Smooth muscle cell of bladder (primary cell): ENCODE measurements around the gene RGS8. TPM values are rescaled to one million over a fixed set of nuclear protein-coding genes. Genes with fewer than 3 reads are reported as not detected.

Experiments
- total RNA-seq: library from RNA; depleted of rRNA; stranded (reverse); fragments of >200 nt; gene quantifications from 2 replicates; pipeline ENCODE4 v1.2.3, GENCODE V29; 2014

The RGS8 gene
- not detected in 2 replicates for total RNA-seq

GRCh38 chr1:182684116-182684828, at the start of gene RGS8:
RGS8 (minus strand) TSS chr1:182684587; CDS start chr1:182669649, 14,938 bp downstream.

Other genes with a start within 250 kb of the RGS8 start
- gene RGSL1, start 234.4 kb downstream of the RGS8 start, total RNA-seq: not detected in 2 replicates
- gene RNASEL, start 95.3 kb downstream of the RGS8 start, total RNA-seq: 12.9 and 13.4 TPM in 2 replicates
- 0.71 and 2.4 TPM in 2 replicates for gene RGS16, start 80.2 kb downstream of the RGS8 start, total RNA-seq
- gene NPL, start 105.2 kb upstream of the RGS8 start, total RNA-seq: 3.2 and 3.3 TPM in 2 replicates
- 118 and 124 TPM in 2 replicates for gene DHX9, start 154.8 kb upstream of the RGS8 start, total RNA-seq